Dendritic cell treated with granulocyte-macrophage colony-stimulating factor and Interleukin-4, amounts not matched to agents 40 ng/mL and 50 ng/mL, for 4 days (primary cell): Measurements from ENCODE around the gene MPHOSPH6.

ENCODE experiments used
- H3K27ac Mint-ChIP-seq: one replicate; pipeline ENCODE4 v1.8.0; 2022; ENCODE audit warnings: mild to moderate bottlenecking, mixed read lengths
- H3K27me3 Mint-ChIP-seq: one replicate; pipeline ENCODE4 v1.8.0; 2022; ENCODE audit warnings: mild to moderate bottlenecking, mixed read lengths
- H3K36me3 Mint-ChIP-seq: one replicate; pipeline ENCODE4 v1.8.0; 2022; ENCODE audit warnings: low read depth, mixed read lengths
- H3K4me1 Mint-ChIP-seq: one replicate; pipeline ENCODE4 v1.8.0; 2022; ENCODE audit warnings: low read depth, mixed read lengths
- H3K4me3 Mint-ChIP-seq: one replicate; pipeline ENCODE4 v1.8.0; 2022; ENCODE audit warnings: mild to moderate bottlenecking, moderate library complexity, mixed read lengths
- H3K9me3 Mint-ChIP-seq: one replicate; pipeline ENCODE4 v1.8.0; 2022; ENCODE audit warnings: mixed read lengths
- intact Hi-C: fragments of 100-400 bp; cut with micrococcal nuclease; formaldehyde crosslinking; loops from one replicate; pipeline ENCODE4 v1.15.0; 2022

MPHOSPH6 gene

DNA sequence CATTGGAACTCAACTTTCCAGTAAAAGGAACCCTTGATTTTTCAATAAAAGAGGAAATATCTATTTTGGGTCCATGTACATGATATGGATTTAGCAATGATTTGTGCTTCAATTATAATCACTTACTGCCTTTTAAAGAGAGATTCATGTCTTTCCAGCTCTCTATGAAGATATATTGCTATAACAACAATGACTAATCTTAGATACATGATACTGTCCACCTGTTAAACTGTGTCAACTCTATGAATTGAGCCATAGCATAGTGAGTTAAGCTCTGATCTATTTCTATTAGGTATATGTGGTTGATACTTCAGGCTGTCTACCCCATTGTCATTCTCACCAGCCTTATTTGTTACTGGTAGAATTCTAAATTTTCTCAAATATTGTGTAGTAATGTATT, 15.0 kb upstream of the MPHOSPH6 start:
- H3K4me3 Mint-ChIP-seq: no peak overlapping the region
- no peaks in the 10 kb centered on the region for H3K9me3 Mint-ChIP-seq
- H3K27me3 Mint-ChIP-seq: no peaks in the 10 kb centered on the region
- no peaks in the 10 kb centered on the region for H3K36me3 Mint-ChIP-seq
- H3K4me1 Mint-ChIP-seq: peaks cover 14% of the 10 kb centered on the region
- H3K27ac Mint-ChIP-seq: no peak overlapping the region
- intact Hi-C loops: no loop called here

DNA sequence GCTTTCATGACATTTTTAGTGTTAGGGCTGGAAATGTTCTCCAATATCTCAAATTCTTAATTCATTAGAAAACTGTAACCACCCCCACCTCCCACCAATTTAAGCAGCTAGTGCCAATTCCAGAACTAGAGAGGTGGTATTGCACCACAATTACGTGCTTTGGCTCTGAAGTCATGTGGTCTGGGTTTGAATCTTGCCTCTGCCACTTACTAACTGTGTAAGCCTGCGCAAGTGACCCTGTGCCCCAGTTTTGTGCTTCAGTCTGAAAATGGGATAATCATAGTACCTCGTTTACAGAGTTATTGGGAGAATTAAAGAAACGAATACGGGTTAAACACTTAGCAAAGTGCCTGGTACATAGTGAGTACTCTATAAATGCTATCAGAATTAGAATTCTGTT, 14.2 kb upstream of the MPHOSPH6 start:
- H3K27ac Mint-ChIP-seq: no peak overlapping the region

DNA sequence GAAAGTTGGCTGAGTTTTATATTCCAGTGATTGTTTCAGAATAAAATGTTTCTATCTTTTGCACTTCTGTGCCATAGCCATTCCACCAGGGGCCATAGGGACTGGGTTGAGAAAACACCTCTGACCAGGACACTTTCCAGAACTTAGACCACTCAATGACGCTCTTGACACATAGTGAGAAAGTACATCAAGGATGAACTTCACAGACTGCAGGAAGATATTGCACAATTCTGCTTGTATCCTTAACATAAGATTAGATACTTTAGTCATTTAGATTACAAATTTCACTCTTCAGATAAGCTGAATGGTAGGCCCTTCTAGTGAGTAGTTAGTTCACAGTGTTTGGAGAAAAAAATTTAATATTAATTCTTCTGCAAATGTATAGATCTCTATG, 13.0 kb upstream of the MPHOSPH6 start:
- no peak overlapping the region for H3K4me3 Mint-ChIP-seq
- intact Hi-C loops: no loop called here
- no peaks in the 10 kb centered on the region for H3K9me3 Mint-ChIP-seq
- no peaks in the 10 kb centered on the region for H3K36me3 Mint-ChIP-seq
- H3K27me3 Mint-ChIP-seq: peaks cover 3% of the 10 kb centered on the region
- H3K27ac Mint-ChIP-seq: no peak overlapping the region
- H3K4me1 Mint-ChIP-seq: peaks cover 5% of the 10 kb centered on the region

More for the DNA sequence above, 14.2 kb upstream of the MPHOSPH6 start:
- Mint-ChIP-seq H3K4me1 (peaks cover 6% of the 10 kb centered on the region), H3K27me3 (peaks cover 2% of the 10 kb centered on the region), H3K9me3 (no peaks in the 10 kb centered on the region), H3K36me3 (no peaks in the 10 kb centered on the region), H3K4me3 (no peak overlapping the region)
- intact Hi-C loops: no loop called here

DNA sequence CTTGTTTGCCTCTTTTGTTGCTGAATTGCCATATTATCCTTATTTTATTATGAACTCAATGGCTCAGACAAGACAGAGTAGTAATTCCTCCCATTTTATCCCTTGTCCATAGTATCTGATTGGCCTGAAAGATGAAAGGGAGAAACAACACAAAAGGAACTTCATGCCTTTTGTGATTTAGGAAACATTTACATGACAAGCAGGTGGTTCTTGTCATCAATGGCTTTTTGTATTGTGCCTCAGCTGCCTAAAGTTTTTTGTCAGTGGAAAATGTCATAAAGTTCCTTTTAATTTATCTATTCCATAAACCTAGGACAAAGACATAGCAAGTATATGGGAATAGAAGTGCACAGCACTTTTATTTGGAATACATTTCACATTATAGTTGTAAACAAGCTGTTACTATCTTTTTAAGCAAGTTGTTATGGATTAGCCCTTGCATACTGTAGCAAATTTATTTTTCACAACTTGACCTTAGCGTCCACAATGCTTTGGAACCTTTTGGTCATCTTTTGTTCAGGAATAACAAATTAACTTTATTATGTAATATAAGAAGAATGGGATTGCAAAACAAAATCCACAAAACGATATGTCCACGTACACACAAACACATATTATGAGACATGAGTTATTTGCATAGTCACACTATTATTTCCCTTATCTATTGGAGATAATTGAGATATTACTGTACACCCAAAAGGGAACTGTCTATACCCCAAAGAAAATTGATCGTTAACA, 12.4 kb upstream of the MPHOSPH6 start:
- no peaks in the 10 kb centered on the region for H3K36me3 Mint-ChIP-seq
- H3K9me3 Mint-ChIP-seq: no peaks in the 10 kb centered on the region
- H3K4me1 Mint-ChIP-seq: peaks cover 5% of the 10 kb centered on the region
- H3K4me3 Mint-ChIP-seq: no peak overlapping the region
- intact Hi-C loops: no loop called here
- no peak overlapping the region for H3K27ac Mint-ChIP-seq
- peaks cover 3% of the 10 kb centered on the region for H3K27me3 Mint-ChIP-seq

DNA sequence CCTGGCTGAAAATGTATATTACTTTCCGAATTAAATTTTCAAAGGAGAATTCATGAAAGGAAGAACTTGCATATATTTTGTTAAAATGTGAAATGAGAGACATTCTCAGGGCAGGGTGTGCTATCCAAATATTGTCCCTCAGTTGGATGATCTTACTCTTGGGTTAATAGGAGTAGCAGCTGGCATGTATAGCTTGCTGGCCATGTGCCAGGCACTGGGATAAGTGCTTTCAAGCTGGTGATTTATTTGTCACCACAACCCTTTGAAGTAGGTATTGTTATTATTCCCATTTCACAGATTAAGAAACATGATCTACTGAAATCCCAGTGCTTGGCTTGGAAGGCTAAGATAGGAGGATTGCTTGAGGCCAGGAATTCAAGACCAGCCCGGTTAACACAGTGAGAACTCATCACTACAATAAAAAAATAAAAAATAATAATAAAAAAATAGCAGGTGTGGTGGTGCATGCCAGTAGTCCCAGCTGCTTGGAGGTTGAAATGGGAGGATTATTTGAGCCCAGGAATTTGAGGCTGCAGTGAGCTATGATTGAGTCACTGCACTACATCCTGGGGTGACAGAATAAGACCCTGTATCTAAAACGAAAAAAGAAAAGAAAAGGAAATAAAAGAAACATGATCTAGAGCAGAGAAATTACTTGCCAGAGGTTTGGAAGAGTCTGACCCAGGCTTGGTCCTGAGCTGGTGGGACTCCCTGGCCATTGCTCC, 11.6 kb upstream of the MPHOSPH6 start:
- no peak overlapping the region for H3K27ac Mint-ChIP-seq
- peaks cover 9% of the 10 kb centered on the region for H3K4me1 Mint-ChIP-seq
- H3K4me3 Mint-ChIP-seq: no peak overlapping the region
- no peaks in the 10 kb centered on the region for H3K9me3 Mint-ChIP-seq
- no peaks in the 10 kb centered on the region for H3K36me3 Mint-ChIP-seq
- intact Hi-C loops: no loop called here
- H3K27me3 Mint-ChIP-seq: peaks cover 3% of the 10 kb centered on the region

DNA sequence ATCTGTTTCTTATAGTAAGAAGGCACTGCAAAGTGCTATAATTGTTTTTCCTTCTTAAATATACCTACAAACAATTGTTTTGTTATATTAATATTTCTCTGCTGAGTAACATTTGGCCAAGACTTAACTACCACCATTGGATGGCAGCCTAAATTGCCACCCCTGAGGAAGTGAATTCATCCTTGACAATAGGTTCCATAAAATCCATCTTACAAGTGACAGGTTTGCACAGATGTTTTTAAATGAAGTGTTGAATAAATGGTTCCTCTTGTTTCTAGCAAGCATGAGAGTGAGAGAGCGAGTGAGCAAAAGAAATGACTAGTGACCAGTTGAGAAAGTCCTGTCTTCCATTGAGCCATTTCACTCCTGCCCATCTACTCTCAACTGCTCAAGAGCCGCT, 8.3 kb upstream of the MPHOSPH6 start:
- intact Hi-C loops: no loop called here
- Mint-ChIP-seq H3K36me3 (no peaks in the 10 kb centered on the region), H3K27me3 (peaks cover 3% of the 10 kb centered on the region), H3K4me3 (no peak overlapping the region), H3K27ac (no peak overlapping the region), H3K4me1 (peaks cover 31% of the 10 kb centered on the region), H3K9me3 (no peaks in the 10 kb centered on the region)

DNA sequence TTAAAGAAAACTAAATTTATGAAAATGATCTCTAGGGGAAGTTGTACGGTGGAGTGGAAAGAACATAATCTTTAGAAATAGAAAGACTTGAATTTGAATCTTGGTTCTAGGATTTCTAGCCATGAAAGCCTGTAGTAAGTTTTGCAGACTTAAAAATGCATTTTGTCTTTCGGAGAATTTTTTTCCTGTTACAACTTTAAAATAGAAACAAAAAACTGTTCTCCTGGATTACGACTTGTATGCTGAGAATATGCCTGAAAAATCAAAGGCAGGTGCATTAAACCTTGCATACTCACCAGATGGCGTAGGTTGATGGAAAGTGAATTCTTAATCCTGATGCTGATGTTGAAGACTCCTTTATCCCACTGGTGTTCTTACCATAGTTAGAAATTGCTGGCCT, 7.5 kb upstream of the MPHOSPH6 start:
- Mint-ChIP-seq H3K36me3 (no peaks in the 10 kb centered on the region), H3K27me3 (peaks cover 9% of the 10 kb centered on the region), H3K4me1 (peaks cover 27% of the 10 kb centered on the region), H3K9me3 (no peaks in the 10 kb centered on the region), H3K27ac (no peak overlapping the region), H3K4me3 (no peak overlapping the region)
- intact Hi-C loops: no loop called here

DNA sequence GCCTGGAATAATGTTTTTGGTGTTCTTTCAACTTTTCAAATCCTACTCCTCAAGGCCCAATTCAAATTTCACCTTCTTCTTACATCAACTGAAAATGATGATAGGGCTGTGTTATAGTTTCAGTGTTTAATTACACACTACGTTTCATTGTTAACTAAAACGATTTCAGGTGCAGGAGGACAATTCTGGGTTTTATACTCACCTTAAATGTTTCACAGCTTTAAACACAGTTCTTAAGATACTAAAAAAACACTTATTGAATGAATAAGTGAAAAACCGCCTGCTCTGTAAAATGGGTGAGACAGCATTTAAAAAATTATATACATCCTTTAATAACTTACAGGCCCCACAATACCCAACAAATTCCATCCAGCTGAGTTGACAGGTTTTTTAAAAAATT, 6.2 kb upstream of the MPHOSPH6 start:
- H3K27ac Mint-ChIP-seq: no peak overlapping the region
- no peaks in the 10 kb centered on the region for H3K36me3 Mint-ChIP-seq
- H3K27me3 Mint-ChIP-seq: peaks cover 19% of the 10 kb centered on the region
- no peaks in the 10 kb centered on the region for H3K9me3 Mint-ChIP-seq
- peaks cover 27% of the 10 kb centered on the region for H3K4me1 Mint-ChIP-seq
- intact Hi-C loops: no loop called here
- H3K4me3 Mint-ChIP-seq: no peak overlapping the region

DNA sequence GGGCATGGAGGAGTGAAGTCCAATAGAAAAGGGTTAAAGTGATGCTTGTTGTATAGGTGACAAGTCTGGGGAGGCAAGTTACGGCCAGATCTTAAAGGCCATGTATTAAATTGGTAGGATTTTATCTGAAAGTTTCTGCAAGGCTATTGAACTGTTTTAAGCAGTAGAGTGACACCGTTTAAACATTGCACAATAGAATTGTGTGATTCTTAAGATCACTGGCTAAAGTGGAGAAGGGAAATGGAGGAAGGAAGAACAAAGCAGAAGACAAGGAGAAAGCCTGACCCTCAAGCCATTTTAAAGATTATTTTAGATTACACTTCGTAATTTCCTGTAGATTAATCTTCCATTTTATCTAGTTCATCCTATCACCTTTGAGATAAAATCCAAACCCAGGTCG, 5.6 kb upstream of the MPHOSPH6 start:
- H3K27ac Mint-ChIP-seq: no peak overlapping the region
- H3K9me3 Mint-ChIP-seq: no peaks in the 10 kb centered on the region
- intact Hi-C loops: no loop called here
- H3K4me3 Mint-ChIP-seq: no peak overlapping the region
- no peaks in the 10 kb centered on the region for H3K36me3 Mint-ChIP-seq
- H3K4me1 Mint-ChIP-seq: peaks cover 28% of the 10 kb centered on the region
- H3K27me3 Mint-ChIP-seq: peaks cover 22% of the 10 kb centered on the region

DNA sequence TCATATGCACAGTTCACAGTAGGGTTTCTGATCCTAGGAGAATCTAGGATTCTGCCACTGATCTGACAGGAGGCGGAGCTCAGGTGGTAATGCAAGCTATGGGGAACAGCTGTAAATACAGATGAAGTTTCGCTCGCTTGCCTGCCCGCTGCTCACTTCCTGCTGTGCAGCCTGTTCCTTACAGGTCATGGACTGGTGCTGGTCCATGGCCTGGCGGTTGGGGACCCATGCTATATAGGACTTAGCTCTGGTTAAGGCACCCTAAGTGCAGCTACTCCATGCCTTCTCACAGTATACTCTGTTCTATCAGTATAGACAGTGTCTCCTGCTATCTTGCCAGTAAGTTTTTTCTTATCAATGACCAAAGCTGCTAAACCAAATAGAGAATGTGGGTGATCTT, 2.4 kb downstream of the MPHOSPH6 start:
- Mint-ChIP-seq H3K4me3 (no peak overlapping the region), H3K9me3 (no peaks in the 10 kb centered on the region), H3K27ac (no peak overlapping the region), H3K36me3 (peaks cover 57% of the 10 kb centered on the region), H3K27me3 (peaks cover 16% of the 10 kb centered on the region), H3K4me1 (peaks cover 24% of the 10 kb centered on the region)
- intact Hi-C loops: no loop called here

DNA sequence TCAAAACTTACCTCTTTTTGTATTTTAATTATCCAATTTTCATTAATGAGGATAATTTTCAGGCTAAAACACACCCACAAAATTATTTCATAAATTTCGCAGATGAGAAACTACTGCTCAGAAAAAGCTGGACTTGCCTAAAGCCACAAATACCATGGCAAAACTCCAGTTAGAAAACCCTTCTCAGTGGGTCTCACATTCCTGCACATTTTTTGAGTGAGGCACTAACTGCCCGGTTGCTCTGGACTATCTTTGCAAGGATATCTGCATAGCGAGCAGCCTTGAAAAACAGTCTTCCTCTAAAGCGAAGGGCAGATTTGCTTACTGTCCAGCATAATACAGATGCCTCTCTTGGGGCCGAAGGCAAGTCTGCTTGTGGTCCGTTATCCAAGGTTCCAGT, 9.8 kb downstream of the MPHOSPH6 start:
- Mint-ChIP-seq H3K27me3 (no peaks in the 10 kb centered on the region), H3K27ac (no peak overlapping the region), H3K36me3 (peaks cover 64% of the 10 kb centered on the region), H3K4me1 (peaks cover 9% of the 10 kb centered on the region), H3K9me3 (no peaks in the 10 kb centered on the region), H3K4me3 (no peak overlapping the region)
- intact Hi-C loops: no loop called here

DNA sequence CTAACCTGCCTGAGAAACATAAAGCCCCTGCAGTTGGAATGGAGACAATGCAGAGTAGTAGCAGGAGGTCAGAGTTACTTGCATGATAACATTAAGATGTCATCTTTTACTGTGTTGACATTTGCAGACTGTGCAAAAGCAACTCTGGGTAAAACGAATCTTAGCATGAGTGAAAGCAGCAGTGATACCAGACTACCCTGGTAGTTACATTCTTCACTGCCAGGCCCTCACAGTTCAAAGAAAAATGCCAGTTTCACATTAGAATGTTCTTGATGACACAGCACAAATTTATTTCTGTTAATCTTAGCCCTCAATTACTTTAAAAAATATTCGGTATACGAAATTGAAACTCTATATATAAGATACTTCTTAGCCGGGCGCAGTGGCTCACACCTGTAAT, 12.2 kb downstream of the MPHOSPH6 start:
- no peaks in the 10 kb centered on the region for H3K27me3 Mint-ChIP-seq
- intact Hi-C loops: loop anchor here (5.0 kb wide), 1 partner anchor 69 kb away; no protein-coding TSS in a partner anchor
- H3K4me1 Mint-ChIP-seq: peaks cover 13% of the 10 kb centered on the region
- H3K9me3 Mint-ChIP-seq: no peaks in the 10 kb centered on the region
- H3K27ac Mint-ChIP-seq: no peak overlapping the region
- no peak overlapping the region for H3K4me3 Mint-ChIP-seq
- peaks cover 60% of the 10 kb centered on the region for H3K36me3 Mint-ChIP-seq

DNA sequence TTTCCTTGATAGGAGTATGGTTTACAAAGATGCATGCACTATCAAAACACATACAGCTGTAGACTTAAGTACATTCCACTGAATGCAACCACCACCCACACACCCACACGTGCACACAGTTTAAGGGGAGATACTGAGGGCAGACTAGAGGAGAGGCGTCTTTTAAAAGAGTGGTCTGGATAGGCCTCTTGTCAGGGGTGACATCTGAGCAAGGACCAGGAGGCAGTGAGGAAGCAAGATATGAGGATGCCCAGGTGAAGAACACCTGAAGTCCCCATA, 12.6 kb downstream of the MPHOSPH6 start:
- intact Hi-C loops: loop anchor here (5.0 kb wide), 1 partner anchor 70 kb away; no protein-coding TSS in a partner anchor
- no peak overlapping the region for H3K27ac Mint-ChIP-seq
- no peaks in the 10 kb centered on the region for H3K9me3 Mint-ChIP-seq
- no peak overlapping the region for H3K4me3 Mint-ChIP-seq
- peaks cover 60% of the 10 kb centered on the region for H3K36me3 Mint-ChIP-seq
- no peaks in the 10 kb centered on the region for H3K27me3 Mint-ChIP-seq
- H3K4me1 Mint-ChIP-seq: peaks cover 14% of the 10 kb centered on the region

DNA sequence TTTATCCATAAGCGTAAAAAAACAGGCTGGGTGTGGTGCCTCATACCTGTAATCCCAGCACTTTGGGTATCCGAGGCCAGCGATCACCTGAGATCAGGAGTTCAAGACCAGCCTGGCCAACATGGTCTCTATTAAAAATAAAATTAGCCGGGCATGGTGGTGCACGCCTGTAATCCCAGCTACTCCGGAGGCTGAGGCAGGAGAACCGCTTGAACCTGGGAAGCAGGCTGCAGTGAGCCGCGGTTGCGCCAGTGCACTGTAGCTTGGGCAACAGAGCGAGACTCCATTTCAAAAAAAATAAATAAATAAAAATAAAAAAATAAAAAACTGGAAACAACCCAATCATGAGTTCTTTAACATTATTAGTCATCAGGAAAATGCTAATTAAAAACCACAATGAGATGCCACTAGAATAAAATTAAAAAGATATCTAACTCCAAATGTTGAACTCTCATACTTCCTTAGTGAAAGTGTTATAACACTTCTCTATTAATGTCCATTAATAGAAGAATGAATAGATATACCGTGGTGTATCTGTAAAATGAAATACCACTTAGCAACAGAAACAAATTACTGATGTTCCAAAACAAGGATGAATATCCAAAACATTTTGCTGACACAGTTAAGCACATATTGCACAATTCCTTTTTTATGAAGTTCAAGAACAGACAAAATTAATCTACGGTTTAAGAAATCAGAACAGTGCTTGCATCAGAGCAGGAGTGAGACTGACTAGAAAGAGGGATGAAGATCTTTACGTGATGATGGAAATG, 13.1 kb downstream of the MPHOSPH6 start:
- Mint-ChIP-seq H3K4me3 (no peak overlapping the region), H3K4me1 (peaks cover 14% of the 10 kb centered on the region), H3K9me3 (no peaks in the 10 kb centered on the region), H3K27me3 (no peaks in the 10 kb centered on the region), H3K27ac (no peak overlapping the region), H3K36me3 (peaks cover 60% of the 10 kb centered on the region)
- intact Hi-C loops: loop anchor here (5.0 kb wide), 1 partner anchor 70 kb away; no protein-coding TSS in a partner anchor
